NCI-H1092 (cell line): ENCODE measurements around the gene ARHGEF17.
"Not testable (repeated sequence)": the region's sequence is repeated elsewhere in the genome, so short reads cannot be mapped to it uniquely, and the experiment has no call there.

Source experiments
- DNase-seq: peaks from one replicate; lab custom pipeline; 2025; lab: John Stamatoyannopoulos, UW

ARHGEF17 gene

DNA sequence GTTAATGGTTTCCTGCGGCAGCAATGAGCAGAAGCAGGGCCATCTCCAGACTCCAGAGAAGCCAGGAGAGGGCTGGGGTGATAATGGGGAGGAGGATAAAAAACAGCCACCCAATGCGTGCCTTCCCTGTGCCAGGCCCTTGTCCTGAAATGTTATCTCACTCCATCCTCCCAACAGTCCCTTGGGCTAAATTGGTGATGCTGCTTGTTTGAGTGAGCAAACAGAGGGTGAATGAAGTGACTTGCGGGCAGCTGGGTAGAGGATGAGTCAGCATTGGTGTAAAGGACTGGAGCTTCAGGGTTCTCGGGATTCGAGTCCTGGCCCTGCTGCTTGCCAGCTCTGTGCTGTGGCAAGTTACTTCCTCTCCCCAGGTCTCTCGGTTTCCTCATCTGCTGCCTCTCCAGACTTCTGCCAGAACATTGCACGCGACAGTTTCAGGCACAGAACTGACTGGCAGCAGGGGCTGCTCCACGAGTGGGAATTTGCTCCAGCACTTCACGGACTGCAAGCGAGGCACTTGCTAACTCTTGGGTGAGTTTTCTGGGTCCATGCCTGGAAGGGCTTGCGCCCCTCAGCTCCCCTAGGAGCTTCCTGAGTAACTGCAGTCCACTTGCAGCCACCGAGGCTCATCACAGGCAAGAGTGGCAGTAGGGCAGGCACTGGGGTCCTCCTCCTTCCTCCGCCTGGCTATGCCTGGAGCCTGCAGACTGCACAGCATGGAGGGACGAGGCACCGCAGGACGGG lies 36.0 kb upstream of the ARHGEF17 start, which contains the start of gene P2RY6:
P2RY6 (plus strand) TSS at position 403 of the 744 bp plus-strand sequence. CDS start 24,181 bp downstream, outside the sequence.
- no peak for DNase-seq

DNA sequence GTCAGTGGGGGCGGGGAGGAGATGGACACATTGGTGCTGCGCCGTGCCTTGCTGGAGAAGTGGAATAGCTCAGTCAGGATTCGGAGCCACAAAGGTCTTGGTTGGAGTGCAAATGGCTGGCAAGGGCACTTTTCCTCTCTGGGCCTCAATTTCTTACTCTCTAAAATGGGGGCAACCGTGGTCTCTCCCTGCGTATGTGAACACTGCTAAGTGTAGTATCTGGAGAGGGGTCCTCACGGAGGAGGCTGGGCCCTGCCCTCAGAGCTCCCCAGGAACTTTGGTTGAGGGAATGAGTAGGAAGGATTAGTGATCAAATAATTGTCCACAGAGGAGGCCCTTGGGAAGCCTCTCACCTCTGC lies 35.4 kb upstream of the ARHGEF17 start:
- no peak for DNase-seq

DNA sequence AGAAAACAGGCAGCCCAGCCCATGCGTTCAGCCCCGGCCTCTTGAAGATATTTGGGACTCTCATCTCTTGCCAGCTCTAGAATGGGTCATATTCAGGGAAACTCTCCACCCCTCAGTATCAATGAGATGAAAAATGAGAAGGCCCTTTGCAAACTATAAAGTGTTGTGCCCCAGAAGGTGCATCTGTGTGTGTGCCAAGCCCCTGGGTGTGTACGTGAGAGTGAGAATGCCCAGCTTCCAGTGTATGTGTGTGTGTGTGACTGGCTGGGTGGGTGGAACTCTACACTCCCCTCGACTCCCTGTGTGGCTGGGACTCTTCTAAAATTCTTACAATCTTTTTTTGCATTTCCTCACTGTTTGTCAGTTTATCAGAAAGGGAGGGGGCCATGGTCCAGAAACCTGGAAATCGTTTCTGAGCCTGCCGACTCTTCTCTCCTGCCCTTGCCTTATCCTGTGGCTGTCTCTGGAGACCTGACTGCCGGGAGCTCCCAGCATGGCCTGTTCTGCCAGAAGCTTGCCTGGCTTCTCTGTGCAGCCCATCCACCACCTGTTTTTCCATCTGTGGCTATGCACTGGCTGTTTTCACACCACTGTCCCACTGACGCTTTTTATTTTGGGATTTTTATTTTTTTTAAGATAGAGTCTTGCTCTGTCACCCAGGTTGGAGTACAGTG lies 34.7 kb upstream of the ARHGEF17 start:
- no peak for DNase-seq

DNA sequence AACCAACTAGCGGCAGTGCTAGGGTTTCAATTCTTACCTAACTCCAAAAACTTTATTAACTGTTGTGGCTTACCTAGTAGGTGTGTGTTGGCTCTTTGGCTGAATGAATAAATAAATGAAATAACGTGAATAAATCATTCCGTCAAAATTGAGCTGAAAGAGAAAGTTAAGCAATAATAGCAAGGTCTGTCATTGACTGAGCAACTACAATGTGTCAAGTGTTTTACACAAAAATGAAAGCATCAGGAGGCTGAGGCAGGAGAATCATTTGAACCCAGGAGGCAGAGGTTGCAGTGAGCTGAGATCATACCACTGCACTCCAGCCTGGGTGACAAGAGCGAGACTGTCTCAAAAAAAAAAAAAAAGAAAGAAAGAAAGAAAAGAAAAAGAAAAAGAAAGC lies 33.9 kb upstream of the ARHGEF17 start:
- not testable (repeated sequence) for DNase-seq

DNA sequence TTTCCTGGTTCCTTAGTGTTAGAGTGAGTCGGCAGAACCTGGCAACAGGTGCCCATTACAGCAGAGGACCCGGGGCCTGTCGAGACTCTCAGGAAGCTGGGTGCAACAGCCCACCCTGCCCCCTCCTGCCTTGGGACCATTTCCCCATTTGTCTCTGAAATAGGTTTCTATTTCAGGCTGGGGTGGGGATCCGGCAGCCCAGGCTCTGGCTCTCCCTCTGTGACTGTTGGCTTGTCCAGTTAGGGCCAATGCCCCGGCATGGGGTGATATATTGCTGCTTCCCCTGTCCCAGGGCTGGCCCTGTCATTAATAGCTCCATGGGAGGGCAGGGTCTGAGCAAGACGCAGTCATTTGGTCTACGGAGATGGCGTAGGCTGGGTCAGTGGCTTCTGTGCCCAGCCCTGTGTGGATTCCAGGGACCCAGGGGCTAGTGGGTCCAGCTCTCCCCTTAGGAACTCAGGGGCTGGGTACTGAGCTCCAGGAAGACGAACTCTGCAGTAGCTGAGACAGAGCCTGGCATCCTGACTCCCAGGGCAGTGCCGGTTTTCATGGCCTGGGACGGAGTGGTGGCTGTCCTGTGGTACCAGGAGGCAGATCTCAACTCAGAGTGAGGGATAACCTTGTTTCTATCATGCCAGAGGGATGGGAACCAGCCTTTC lies 33.2 kb upstream of the ARHGEF17 start:
- DNase-seq: no peak

DNA sequence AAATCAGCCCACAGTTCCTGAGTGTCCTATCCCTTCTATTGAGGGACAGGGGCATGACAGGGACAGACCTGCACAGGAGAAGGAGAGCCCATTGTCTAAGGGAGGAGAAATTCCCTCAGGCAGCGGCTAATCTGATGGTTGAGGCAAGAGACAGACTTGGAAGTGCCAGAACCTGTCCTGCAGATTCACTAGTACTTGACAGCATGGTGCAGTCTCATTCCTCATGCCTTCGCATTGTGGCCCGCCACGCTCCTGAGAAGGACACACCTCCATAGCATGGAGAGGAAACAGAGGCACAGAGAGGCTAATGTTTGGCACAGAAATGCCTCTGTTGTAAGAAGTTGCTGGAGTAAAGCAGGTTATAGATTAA lies 32.7 kb upstream of the ARHGEF17 start:
- DNase-seq: no peak

DNA sequence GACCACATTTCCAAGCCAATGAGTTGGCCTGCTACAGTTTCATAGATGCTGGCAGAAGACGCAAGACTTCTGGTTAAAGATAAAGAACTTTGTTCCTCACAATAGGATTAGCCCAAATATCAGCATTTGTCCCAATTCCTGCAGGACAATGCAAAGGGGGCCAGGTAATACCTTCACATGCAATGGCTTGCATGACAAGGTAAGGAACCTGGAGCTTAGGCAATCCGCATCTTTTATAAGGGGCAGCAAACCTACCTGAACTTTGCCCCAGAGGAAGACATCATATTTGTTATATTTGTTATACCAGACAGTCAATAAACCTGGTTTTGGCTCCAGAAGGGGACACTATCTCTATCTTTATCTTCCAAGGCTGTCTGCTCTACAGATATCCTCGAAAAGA lies 30.6 kb upstream of the ARHGEF17 start:
- no peak for DNase-seq

DNA sequence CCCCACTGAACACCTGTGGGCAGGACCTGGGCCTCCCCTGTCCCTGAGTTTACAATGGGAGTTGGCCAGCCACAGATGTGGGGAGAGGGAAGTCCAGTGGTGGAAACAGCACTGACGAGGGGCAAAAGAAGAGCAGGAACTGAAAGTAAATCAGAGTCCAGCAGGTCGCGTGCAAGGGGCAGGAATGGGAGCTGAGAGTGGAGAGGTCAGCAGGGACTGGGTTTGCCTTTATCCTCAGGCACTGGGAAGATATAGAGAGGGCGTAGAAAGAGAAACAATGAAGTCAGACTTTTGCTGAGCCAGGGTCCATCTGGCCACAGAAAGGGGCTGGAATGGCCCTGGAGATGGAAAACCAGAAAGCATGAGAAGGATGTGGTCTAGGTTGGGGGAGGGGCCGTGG lies 27.4 kb upstream of the ARHGEF17 start:
- no peak for DNase-seq

DNA sequence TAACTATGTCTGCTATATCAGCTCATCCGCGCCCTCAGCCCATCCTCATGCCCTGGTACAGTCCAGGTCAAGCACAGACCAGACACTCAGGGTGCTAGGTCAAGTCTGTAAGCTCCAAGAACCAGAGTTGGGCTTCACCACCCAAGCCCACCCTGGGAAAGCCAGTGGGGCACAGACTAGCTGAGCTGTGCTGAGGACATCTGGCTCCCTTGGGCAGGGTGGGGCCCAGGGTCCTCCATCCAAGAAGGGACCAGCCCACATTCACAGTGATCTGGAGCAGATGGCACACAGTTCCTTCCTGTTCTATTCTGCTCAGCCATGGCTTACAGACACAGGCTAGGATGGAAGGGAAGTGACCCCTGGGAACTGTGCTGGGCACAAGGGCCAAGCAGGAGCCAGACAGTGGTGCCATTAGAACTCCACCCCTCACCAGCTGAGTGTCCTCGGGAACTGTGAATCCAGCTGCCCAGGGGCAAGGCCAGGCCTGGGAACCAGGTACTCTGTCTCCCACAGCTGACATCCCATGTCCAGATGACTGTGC lies 26.8 kb upstream of the ARHGEF17 start:
- no peak for DNase-seq

DNA sequence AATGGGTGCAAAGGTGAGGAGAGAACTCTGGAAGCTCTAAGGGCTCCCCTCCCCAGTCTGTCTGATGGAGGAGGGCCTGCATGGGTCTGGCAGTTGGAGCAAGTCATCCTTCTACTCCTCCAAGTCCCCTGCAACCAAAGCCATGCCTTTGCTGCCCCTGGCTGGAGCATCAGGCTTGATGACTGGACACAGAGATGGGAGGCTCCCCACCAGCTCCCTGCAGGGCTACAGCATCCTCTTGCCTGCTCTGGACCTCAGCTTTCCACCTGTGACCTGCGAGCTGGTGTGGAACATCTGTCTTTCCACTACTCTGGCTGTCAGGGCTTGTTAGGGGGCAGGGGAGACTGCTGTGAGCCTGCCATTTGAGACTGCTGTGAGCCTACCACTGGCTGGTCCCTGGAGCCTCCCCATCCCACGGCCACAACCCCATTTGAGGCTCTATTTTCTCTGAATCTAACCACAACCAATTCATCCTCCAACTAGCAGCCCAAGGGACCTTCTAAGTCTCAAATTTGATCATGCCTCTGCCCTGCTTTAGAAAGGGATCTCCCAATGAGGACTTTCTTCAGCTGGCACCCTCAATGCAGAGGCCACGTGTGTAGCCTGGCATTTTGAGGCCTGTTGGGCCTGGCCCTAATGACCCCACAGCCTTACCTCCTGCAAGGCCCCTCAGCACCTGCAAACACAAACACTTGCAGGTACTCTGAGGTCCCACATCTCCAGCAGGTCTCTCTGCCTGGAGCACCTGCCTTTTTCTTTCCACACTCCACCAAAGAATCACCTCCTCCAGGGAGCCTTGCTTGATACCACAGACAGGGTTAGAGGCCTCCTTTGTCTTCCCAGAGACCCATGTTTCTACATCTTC lies 26.0 kb upstream of the ARHGEF17 start:
- DNase-seq: no peak

DNA sequence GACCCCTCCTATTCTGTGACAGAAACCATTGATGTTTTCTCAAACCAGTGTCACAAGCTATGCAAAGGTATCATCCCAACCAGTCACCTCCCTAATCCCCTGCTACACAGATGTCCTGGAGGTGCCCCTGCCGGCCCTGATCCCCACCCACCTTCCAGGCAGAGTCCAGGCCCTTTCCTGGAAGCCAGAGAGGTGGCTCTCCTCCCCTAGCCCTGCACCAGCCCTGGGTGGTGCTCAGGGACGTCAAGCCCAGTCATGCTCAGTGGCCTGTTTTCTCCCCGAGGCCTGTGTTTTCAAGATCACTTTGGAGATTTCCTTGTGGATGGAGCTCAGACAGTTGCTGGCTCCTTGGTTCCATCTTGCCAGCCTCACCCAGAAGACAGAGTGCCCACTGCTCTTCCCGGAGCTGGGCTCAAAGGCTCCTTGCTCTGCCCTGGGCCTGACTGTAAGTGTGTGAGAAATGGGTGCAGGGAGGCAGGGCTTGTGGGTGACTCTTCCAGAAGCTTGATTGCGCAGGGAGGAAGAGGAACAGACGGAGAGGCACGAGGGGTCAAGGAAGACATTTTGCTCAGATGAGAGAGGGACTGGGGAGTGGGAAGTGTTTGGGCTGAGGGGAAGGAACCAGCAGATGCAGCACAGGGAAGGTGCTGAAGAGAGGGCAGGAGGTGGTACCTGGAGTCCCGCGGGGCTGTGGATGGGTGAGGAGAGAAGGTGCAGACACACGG lies 24.6 kb upstream of the ARHGEF17 start:
- no peak for DNase-seq

DNA sequence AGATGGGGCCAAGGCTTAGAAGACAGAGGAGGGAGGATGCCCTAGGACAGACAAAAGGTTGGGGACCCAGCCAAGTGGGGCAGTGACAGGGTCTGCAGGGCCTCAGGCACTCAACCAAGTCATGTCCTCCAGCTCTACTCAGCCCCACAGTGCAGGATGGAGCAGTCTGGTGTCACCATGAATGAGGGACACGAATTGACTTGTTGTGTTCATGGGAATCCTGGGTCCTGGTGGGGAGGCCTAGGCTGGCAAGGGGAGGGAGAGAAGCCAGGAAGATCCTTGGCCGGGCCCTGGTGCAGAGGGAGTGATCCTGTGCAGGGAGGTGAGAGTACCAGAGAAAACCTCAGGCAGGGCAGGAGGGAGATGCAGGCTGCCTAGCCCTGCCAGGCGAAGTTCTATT lies 24.0 kb upstream of the ARHGEF17 start:
- DNase-seq: no peak

DNA sequence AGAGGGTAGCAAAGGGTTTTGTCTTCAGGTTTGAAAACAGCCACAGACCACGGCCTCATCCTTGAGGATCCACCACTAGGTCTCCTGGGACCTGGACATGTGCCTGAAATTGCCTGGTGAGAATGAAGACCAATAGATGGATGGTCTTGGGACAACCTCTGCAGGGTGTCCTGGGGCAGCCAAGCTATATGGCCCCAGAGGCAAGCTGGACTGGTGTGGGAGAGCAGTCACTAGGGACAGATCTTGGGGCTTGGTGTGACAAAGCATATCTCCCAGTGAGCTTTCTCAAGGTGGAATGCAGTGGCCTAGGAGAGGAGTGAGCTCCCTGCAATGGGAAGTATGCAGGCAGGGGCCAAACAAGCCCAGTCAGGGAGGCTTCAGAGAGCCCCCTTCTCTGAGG lies 22.4 kb upstream of the ARHGEF17 start:
- DNase-seq: no peak

DNA sequence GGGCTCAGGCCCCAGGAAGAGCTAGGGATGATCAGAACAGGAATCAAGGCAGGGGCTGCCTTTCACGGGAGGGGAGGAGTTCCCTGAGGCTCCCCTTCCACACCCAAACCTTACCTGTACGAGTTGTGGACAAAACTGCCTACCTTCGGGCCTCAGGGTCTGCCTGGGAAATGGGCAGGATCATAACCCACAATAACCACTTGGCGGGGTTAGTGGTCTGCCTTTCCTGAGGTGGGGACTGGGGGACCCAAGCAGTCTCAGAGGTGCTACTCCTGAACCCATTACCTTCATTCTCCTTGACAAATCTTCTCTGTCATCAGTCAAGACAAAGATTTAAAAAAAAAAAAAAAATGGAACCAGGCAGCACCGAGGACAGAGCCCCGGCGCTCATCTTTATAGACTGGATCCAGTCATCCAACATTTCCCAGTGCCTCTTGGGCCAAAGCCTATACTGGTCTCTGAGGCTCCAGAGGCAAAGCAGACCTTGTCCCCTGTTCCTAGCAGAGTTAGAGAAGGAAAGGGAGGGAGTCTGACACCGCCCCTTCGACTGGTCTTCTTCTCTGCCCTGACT lies 21.8 kb upstream of the ARHGEF17 start:
- no peak for DNase-seq

DNA sequence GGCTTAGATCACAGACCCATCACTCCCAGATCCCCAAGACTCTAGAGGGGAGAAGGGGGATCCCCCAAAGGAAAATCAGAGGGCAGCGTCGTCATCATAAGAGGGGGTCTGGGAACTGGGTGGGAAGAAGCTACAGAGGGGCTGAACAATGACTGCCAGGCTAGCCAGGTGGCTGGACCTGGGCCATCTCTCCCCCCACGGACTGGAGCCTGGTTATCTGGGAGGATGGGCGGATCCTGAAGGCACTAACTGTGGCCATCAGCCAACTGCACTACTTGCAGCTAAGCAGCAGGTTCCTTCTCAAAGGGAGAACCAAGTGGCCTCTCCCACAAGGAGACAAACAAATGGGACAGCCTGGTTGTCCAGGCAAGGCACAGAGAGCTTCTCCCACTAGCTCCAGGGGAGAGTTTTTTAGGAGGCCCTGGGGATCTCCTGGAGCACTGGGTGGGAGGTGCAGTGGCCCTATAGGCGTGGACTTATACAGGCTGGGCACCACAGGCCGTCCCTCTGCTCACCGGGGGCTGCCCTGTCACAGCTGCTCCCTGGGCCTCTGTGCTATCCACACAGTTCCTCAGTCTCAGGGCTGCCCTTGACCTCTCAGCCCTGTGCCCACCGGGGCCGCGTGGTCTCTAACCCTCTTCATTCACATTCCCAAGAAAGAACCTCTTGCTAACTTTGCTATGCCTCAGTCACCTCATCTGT lies 20.5 kb upstream of the ARHGEF17 start:
- DNase-seq: no peak

DNA sequence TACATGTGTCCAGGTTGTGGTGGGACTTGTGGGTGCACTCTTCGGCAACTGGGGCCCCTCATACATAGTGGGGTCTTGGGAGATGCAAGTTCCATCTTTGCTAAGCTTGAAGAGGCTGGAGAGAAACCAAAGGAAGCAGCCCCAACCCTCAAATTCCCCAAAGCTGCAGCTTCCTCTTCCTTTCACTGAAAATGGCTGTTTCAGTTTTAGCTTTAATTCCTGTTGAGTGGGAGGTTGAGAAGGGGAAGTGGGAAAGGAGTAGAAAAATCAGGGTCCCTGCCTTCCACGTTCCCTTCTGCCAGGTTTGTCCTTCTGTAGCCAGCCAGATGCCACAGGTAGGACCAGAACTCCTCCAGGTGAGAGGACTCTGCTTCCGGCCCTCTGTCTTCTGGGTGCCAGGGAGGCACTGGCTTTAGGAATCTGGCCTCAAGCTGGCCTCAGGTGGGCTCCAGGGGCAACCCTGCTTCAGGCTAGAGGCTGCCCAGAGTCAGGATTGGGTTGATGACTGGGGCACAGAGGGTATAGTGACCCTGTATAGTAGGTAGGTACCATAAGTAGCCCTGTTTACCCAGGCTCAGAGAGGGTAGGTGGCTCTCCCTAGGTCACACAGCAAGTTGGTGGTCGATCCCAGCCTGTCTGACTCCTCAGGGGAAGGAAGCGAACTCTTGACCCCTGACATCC lies 19.7 kb upstream of the ARHGEF17 start:
- DNase-seq: no peak

DNA sequence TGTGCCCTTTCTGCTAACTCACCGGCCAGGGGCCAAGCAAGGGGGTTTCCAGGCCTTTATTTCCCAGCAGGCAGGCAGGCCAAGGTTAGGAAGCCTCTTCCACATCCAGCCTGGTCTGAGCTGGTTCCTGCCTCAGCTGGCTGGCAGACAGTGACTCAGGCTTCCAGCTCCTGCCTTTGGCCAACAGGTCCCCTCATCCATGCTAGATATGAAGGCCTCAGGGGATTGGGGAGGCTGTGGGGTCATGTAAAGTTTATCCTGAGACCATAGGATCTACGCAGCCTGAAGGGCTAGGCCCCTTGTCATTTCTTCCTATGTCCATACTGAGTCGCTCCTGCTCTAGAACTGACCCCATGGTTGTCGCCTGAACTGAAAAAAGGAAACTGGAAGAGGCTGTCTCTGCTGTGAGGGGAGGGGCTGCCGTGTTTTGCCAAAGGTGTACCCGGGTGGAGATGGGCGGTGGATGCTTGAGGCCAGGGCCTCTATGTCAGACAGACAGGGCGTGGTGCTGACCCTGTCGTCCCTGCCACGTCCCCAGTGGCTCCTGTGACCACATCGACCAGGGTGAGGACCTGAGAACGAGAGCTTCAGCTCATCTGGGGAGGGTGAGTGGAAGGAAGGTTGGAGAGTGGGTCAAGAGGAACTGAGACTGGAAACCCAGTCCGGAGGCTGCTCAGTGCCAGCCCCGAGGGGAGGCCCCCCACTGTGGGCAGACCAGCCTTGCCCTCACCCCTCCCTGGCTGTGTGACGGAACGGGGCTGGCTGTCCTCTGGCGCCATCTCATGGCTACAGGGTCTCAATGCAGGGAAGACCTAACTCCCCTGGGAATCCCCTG lies 19.0 kb upstream of the ARHGEF17 start:
- peak; percentile 66 for DNase-seq

DNA sequence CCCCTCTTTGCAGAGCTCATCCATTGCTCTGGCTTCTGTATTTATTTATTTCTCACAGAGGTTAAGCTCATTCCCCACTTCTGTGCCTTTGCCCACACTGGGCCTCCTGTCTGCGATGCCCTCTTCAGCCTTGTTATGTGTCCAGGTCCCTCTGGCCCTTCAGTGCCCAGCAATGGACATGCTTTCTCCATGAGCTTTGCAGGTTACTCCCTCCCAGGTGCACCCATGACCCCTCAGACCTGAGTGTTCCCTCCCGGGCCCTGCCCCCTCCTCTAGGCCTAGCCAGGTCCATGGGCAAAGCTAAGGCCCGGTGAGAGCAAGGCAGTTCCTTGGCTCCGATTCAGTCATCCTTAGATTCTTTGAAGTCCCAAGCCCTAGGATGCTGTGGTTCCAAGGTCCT lies 17.5 kb upstream of the ARHGEF17 start:
- no peak for DNase-seq

DNA sequence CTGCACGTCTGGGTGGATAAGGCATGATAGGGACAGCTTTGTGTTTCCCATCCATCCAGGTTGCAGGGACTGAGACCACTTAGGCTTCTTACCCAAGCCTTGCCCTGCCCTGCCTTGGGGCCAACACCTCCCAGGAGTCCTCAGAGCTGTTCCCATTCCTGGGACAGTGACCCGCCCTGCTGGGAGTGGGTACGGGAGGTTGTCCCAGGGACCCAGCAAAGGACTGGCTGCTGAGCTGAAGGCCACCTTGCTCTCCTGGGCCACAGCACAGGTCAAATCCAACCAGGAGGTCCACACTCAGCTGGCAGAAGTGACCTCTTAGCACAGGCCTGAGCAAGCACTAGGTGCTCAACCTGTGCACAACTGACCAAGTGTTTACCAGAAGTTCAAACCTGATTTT lies 16.9 kb upstream of the ARHGEF17 start:
- no peak for DNase-seq
